Chondrocyte (in vitro differentiated cells): ENCODE data around the gene EPN1. TPM values are rescaled to one million over a fixed set of nuclear protein-coding genes. Genes with fewer than 3 reads are reported as not detected.

Experiments used
- DNase-seq: peaks from one replicate; pipeline ENCODE4 v3.0.0; 2021; ENCODE audit warnings: mixed read lengths, low spot score
- H3K27ac Mint-ChIP-seq: one replicate; pipeline ENCODE4 v1.8.0; 2021; ENCODE audit warnings: mild to moderate bottlenecking, moderate library complexity, mixed read lengths; ENCODE audit not compliant: unreplicated experiment
- H3K27me3 Mint-ChIP-seq: 2 replicates; pipeline ENCODE4 v1.8.0; 2021; ENCODE audit warnings: low read depth, mixed read lengths
- H3K36me3 Mint-ChIP-seq: 2 replicates; pipeline ENCODE4 v1.8.0; 2021; ENCODE audit warnings: low read depth, mixed read lengths
- H3K4me1 Mint-ChIP-seq: 2 replicates; pipeline ENCODE4 v1.8.0; 2021; ENCODE audit warnings: low read depth, mild to moderate bottlenecking, mixed read lengths
- H3K4me3 Mint-ChIP-seq: one replicate; pipeline ENCODE4 v1.8.0; 2021; ENCODE audit warnings: mild to moderate bottlenecking, moderate library complexity, mixed read lengths; ENCODE audit not compliant: unreplicated experiment
- H3K9me3 Mint-ChIP-seq: 2 replicates; pipeline ENCODE4 v1.8.0; 2021; ENCODE audit warnings: low read depth, mixed read lengths
- CTCF ChIP-seq: fragments of 200-600 bp; sonication (generic); IDR thresholded peaks from 2 replicates; pipeline ENCODE4 v1.5.0; 2021; ENCODE audit warnings: antibody characterized with exemption, mild to moderate bottlenecking, moderate library complexity
- total RNA-seq: library from RNA; stranded (reverse); gene quantifications from 3 replicates; pipeline ENCODE4 v1.2.1, GENCODE V29; 2021

EPN1 gene
- total RNA-seq, 1 donor from 2014 or later: 124 TPM

GRCh38 chr19:55647732-55648584, 27.1 kb upstream of the EPN1 start, which contains the start of gene CCDC106:
CCDC106 (plus strand) TSS chr19:55648212; CDS start chr19:55649047, 835 bp downstream.
- H3K4me1 Mint-ChIP-seq: peaks cover 55% of the 10 kb centered on the region
- H3K9me3 Mint-ChIP-seq: no peaks in the 10 kb centered on the region
- peaks cover 8% of the 10 kb centered on the region for H3K36me3 Mint-ChIP-seq
- no peaks in the 10 kb centered on the region for H3K27me3 Mint-ChIP-seq
- TF ChIP-seq CTCF: no peak
- peak within 1 kb of the TSS; percentile 79 for H3K27ac Mint-ChIP-seq
- DNase-seq: peak; percentile 93
- peak within 1 kb of the TSS; percentile 82 for H3K4me3 Mint-ChIP-seq

- TF ChIP-seq CTCF: no peak
- Mint-ChIP-seq H3K4me3 (peak overlapping the region; percentile 81), H3K9me3 (no peaks in the 10 kb centered on the region), H3K27ac (peak overlapping the region; percentile 41), H3K4me1 (peaks cover 53% of the 10 kb centered on the region), H3K36me3 (peaks cover 8% of the 10 kb centered on the region), H3K27me3 (no peaks in the 10 kb centered on the region)
- DNase-seq: peak; percentile 87
Observed at GRCh38 chr19:55648585-55649267, 26.3 kb upstream of the EPN1 start.

DNA sequence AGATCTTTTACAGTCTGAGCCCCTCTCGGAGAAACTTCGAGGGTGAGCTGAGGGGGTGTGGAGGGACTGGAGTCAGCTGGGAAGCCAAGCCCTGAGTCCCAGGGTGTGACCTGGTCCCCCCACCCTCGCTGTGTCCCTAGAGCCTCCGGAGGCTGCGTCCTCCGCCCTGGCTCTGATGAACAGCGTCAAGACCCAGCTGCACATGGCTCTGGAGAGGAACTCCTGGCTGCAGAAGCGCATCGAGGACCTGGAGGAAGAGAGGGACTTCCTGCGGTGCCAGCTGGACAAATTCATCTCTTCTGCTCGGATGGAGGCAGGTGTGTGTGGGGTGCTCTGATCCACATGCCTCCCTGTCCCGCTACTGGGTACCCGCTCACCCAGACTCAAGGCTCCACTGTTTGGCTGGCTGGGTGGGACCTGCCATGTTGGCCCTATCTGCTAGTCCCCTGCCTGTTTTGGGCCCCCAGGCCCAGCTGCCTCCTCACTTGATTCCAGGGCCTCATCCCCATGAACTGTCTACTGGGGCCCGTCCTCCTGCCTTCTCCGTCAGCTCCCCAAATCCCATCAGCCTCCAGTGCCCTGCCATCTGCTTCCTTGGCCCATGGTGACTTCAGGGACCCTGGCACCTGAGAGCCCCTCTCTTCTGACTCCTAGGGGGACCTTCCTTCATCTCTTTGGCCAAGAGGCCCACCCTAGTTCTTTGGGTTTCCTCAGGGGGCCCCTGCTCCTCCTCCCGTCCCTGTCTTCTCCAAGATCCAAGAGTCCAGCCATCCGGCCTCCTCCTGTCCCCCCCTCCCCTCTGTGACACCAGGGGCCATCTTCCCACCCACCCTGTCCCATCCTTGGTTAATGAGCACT, 25.5 kb upstream of the EPN1 start:
- Mint-ChIP-seq H3K4me3 (peak overlapping the region; percentile 81), H3K9me3 (no peaks in the 10 kb centered on the region), H3K4me1 (peaks cover 45% of the 10 kb centered on the region), H3K27me3 (no peaks in the 10 kb centered on the region), H3K27ac (peak overlapping the region; percentile 77), H3K36me3 (peaks cover 8% of the 10 kb centered on the region)
- no peak for TF ChIP-seq CTCF
- DNase-seq: peak; percentile 74

- peak overlapping the region; percentile 77 for H3K27ac Mint-ChIP-seq
- H3K4me3 Mint-ChIP-seq: no peak overlapping the region
- no peaks in the 10 kb centered on the region for H3K27me3 Mint-ChIP-seq
- no peaks in the 10 kb centered on the region for H3K9me3 Mint-ChIP-seq
- no peak for DNase-seq
- peaks cover 43% of the 10 kb centered on the region for H3K4me1 Mint-ChIP-seq
- H3K36me3 Mint-ChIP-seq: peaks cover 7% of the 10 kb centered on the region
- no peak for TF ChIP-seq CTCF
Observed at GRCh38 chr19:55650126-55650557, 24.9 kb upstream of the EPN1 start.
